Activated CD4-positive, alpha-beta T cell treated with anti-CD3 and anti-CD28 coated beads for 36 hours (primary cell): ENCODE data around the gene ZCCHC7. TPM values are rescaled to one million over a fixed set of nuclear protein-coding genes. Genes with fewer than 3 reads are reported as not detected.

Experiments
- ATAC-seq: fragments of 200-7000 bp; cut with Tn5 transposase; one replicate; pipeline ENCODE4 v1.10.0; 2021; ENCODE audit warnings: mild to moderate bottlenecking, moderate library complexity
- CTCF ChIA-PET: fragments of 350-600 bp; sonication (Branson Sonifier 250); formaldehyde crosslinking; loops from one replicate; lab custom pipeline; 2021; ENCODE audit warnings: antibody characterized with exemption; lab: Charles Lee
- POLR2A ChIA-PET: fragments of 350-600 bp; sonication (Branson Sonifier 250); formaldehyde crosslinking; loops from one replicate; lab custom pipeline; 2021; ENCODE audit warnings: antibody characterized with exemption, inconsistent platforms; lab: Charles Lee
- DNase-seq: peaks from one replicate; pipeline ENCODE4 v3.0.0-alpha.2; 2020
- H3K27ac Mint-ChIP-seq: one replicate; pipeline ENCODE4 v1.8.0; 2021; ENCODE audit warnings: mixed read lengths
- H3K27me3 Mint-ChIP-seq: one replicate; pipeline ENCODE4 v1.8.0; 2021; ENCODE audit warnings: mixed read lengths
- H3K36me3 Mint-ChIP-seq: one replicate; pipeline ENCODE4 v1.8.0; 2021; ENCODE audit warnings: low read depth, mixed read lengths
- H3K4me1 Mint-ChIP-seq: one replicate; pipeline ENCODE4 v1.8.0; 2021; ENCODE audit warnings: mixed read lengths
- H3K4me3 Mint-ChIP-seq: one replicate; pipeline ENCODE4 v1.8.0; 2021; ENCODE audit warnings: mild to moderate bottlenecking, moderate library complexity, mixed read lengths
- H3K9me3 Mint-ChIP-seq: one replicate; pipeline ENCODE4 v1.8.0; 2021; ENCODE audit warnings: low read depth, mixed read lengths
- intact Hi-C, 2 experiments: fragments of 100-400 bp; cut with DNase I in 1 of 2; cut with micrococcal nuclease in 1 of 2; formaldehyde crosslinking; loops; one replicate each; pipeline versions ENCODE4 v1.14.2 to v1.15.1; 2022 to 2024; cut with DNase I, micrococcal nuclease
- total RNA-seq, 2 experiments: library from RNA; stranded (reverse); gene quantifications; one replicate each; pipeline ENCODE4 v1.2.3, GENCODE V29; 2021

Gene ZCCHC7
- total RNA-seq, 2 experiments from 2014 or later, result 29.9 to 50.2 TPM

DNA sequence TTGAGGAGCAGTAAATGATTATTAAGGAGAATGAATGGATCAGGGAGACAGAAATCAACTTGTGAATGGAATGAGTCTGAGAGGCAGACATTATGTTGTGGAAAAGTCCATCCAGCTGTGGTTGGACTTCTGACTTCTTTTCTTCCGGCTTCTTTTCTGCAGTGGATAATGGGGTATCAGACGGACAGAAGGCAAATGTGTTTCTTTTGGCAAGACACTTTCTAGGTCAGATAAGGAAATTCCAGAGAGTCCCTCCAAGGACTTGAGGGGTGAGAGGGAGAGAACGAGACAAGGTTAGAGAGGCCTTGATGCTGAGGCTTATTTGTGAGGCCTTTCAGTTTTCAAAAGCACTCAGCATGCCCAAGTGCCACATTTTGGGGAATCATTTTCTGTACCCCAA lies 285.0 kb downstream of the ZCCHC7 start:
- no peak overlapping the region for H3K4me3 Mint-ChIP-seq
- intact Hi-C loops, result loop anchor here in 1 of 2 experiments (10.0 kb wide), 1 partner anchor 531 kb away; no protein-coding TSS in a partner anchor

DNA sequence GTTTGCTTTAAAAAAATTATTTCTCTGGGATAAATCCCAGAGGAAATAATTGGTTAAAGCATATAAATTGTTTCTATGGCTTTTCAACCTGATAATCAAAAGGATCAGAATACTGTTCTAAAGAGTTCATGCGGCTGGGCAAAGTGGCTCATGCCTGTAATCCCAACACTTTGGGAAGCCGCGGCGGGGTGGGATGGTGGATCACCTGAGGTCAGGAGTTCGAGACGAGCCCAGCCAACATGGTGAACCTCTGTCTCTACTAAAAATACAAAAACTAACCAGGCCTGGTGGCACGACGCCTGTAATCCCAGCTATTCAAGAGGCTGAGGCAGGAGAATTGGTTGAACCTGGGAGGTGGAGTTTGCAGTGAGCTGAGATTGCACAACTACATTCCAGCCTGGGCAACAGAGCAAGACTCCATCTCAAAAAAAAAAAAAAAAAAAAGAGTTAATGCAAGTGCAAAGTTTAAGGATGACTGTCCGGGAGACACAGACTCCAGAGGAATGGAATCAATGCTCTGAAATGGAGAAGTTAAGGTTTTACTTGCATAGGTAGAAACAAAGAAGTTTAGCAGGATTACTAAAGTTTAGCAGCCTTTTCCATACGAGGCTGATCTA lies 285.5 kb downstream of the ZCCHC7 start:
- intact Hi-C loops, result loop anchor here in 1 of 2 experiments (10.0 kb wide), 1 partner anchor 531 kb away; no protein-coding TSS in a partner anchor
- CTCF ChIA-PET, result interaction anchor here (1.4 to 1.5 kb wide), 2 partner anchors 9 to 10 kb away, joined by 4 to 6 read pairs; no protein-coding TSS in a partner anchor
- ATAC-seq, result no peak
- Mint-ChIP-seq H3K36me3 (no peaks in the 10 kb centered on the region), H3K27me3 (no peaks in the 10 kb centered on the region), H3K27ac (no peak overlapping the region), H3K4me3 (no peak overlapping the region), H3K9me3 (no peaks in the 10 kb centered on the region), H3K4me1 (peaks cover 21% of the 10 kb centered on the region)
- no peak for DNase-seq
- POLR2A ChIA-PET, result no interaction called here

More for the DNA sequence above, 285.0 kb downstream of the ZCCHC7 start:
- DNase-seq, result no peak
- Mint-ChIP-seq H3K27ac (no peak overlapping the region), H3K9me3 (no peaks in the 10 kb centered on the region), H3K4me1 (peaks cover 17% of the 10 kb centered on the region), H3K36me3 (no peaks in the 10 kb centered on the region), H3K27me3 (no peaks in the 10 kb centered on the region)
- POLR2A ChIA-PET, result no interaction called here
- no peak for ATAC-seq
- CTCF ChIA-PET, result interaction anchor here (1.5 kb wide), 1 partner anchor 10 kb away, joined by 4 read pairs; no protein-coding TSS in a partner anchor

DNA sequence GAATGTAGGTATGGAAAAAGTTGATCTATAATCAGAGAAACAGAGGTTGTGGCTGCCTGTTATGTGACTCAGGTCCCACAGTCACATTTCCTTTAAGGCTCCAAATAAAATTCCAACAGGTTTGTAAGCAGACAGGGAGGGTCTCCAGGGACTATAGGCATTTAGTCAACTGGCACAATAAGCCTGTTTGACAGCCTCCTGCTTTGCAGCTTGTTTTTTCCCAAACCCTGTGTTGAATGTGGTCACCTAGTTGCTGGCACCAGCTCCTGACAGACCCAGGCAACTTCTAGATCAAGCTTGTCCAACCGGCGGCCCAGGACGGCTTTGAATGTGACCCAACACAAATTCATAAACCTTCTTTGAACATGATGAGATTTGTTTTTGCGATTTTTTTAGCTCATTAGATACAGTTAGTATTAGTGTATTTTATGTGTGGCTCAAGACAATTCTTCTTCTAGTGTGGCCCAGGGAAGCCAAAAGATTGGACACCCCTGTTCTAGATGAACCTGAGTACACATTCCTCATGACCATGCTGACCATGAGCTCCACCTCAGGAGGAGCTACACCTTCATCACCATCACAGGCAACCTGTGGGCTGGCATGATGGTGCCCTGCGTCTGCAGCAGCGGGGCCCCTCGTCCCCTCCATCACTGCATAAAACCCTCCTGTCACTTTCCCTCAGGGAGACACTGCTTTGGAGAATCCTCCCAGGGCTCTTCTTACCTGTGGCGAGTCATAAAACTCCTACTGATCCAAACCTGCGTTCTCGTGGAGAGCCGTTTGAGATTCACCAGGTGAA lies 286.4 kb downstream of the ZCCHC7 start:
- H3K27me3 Mint-ChIP-seq, result no peaks in the 10 kb centered on the region

DNA sequence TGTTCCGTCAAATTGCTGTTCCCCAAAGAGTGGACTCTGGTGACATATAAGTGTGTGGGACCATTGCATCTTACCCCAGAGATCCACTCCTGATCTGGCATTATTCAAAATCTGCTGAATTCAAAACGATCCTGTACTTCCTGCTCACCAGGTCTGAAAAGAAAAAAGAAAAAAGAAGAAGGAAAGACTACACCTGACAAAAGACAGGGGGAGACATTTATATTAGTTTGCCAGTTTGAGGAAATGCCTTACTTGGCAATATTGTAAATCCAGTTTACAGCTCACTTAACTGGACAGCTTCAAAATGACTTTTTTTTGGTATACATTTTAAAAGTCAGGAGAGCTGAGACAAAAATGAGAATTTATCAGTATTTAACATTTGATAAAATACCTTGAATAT lies 287.1 kb downstream of the ZCCHC7 start:
- DNase-seq (no peak), ATAC-seq (no peak)
- Mint-ChIP-seq H3K36me3 (no peaks in the 10 kb centered on the region), H3K4me3 (no peak overlapping the region), H3K9me3 (no peaks in the 10 kb centered on the region), H3K27ac (no peak overlapping the region), H3K27me3 (no peaks in the 10 kb centered on the region), H3K4me1 (peaks cover 35% of the 10 kb centered on the region)
- CTCF ChIA-PET, result interaction anchor here (1.0 to 1.9 kb wide), 3 partner anchors 8 to 423 kb away, joined by 3 to 6 read pairs (median 3); no protein-coding TSS in a partner anchor
- POLR2A ChIA-PET, result no interaction called here
- intact Hi-C loops, result loop anchor here in 1 of 2 experiments (10.0 kb wide), 1 partner anchor 533 kb away; no protein-coding TSS in a partner anchor

More for the DNA sequence above, 286.4 kb downstream of the ZCCHC7 start:
- Mint-ChIP-seq H3K4me3 (no peak overlapping the region), H3K4me1 (peaks cover 30% of the 10 kb centered on the region), H3K27ac (no peak overlapping the region), H3K9me3 (no peaks in the 10 kb centered on the region), H3K36me3 (no peaks in the 10 kb centered on the region)
- DNase-seq, result no peak
- no peak for ATAC-seq
- ChIA-PET POLR2A (no interaction called here), CTCF (interaction anchor here (0.6 to 1.9 kb wide), 4 partner anchors 8 to 423 kb away, joined by 3 to 6 read pairs (median 3); no protein-coding TSS in a partner anchor)
- intact Hi-C loops, result loop anchor here in 1 of 2 experiments (10.0 kb wide), 1 partner anchor 532 kb away; no protein-coding TSS in a partner anchor

Other genes starting within 250 kb of the ZCCHC7 start
- under 1 TPM; 0.21 to 0.51 TPM for gene PAX5, start 86.3 kb upstream of the ZCCHC7 start, total RNA-seq